Caki2 (cell line): ENCODE measurements around the gene PCAT6. TPM values are rescaled to one million over a fixed set of nuclear protein-coding genes. Genes with fewer than 3 reads are reported as not detected.

Source experiments
- total RNA-seq: library from RNA; depleted of rRNA; stranded (reverse); fragments of >200 nt; shearing (Covaris generic); gene quantifications from 2 replicates; pipeline ENCODE4 v1.2.3, GENCODE V29; 2014; ENCODE audit warnings: low replicate concordance; rRNA removed

The PCAT6 gene
- total RNA-seq, 1 experiment from 2014 or later: not detected

Other genes with a start within 250 kb of the PCAT6 start
- not detected in 2 replicates for gene SYT2, start 100.5 kb upstream of the PCAT6 start, total RNA-seq
- gene KDM5B, start 2.5 kb upstream of the PCAT6 start, total RNA-seq: 3.9 and 19.2 TPM in 2 replicates
- gene RABIF, start 78.2 kb downstream of the PCAT6 start, total RNA-seq: 4.1 and 6.4 TPM in 2 replicates
- 18.2 and 19.0 TPM in 2 replicates for gene KLHL12, start 116.3 kb downstream of the PCAT6 start, total RNA-seq
- 85.5 and 96.0 TPM in 2 replicates for gene ADIPOR1, start 147.4 kb downstream of the PCAT6 start, total RNA-seq
- 36.7 and 43.3 TPM in 2 replicates for gene CYB5R1, start 156.3 kb downstream of the PCAT6 start, total RNA-seq
- gene TMEM183A, start 196.4 kb downstream of the PCAT6 start, total RNA-seq: 122 and 126 TPM in 2 replicates
- gene PPFIA4, start 215.5 kb downstream of the PCAT6 start, total RNA-seq: 8.7 and 15.3 TPM in 2 replicates